IMR-90 (cell line): Measurements from ENCODE around the gene EML1. TPM values are rescaled to one million over a fixed set of nuclear protein-coding genes. Genes with fewer than 3 reads are reported as not detected.

Experiments used
- ATAC-seq: fragments of 200-7000 bp; cut with Tn5 transposase; 2 replicates; pipeline ENCODE4 v1.9.1; 2020; ENCODE audit warnings: low read depth, mild to moderate bottlenecking, moderate library complexity
- BruUV-seq: library from RNA; stranded (reverse); fragments of 400-500 nt; replicated peaks from 2 replicates; lab custom pipeline; 2021; lab: Mats Ljungman, UMichigan
- CTCF ChIA-PET: fragments of 300-600 bp; formaldehyde crosslinking; extraction: SDS; loops from one replicate; lab custom pipeline; 2021; ENCODE audit warnings: antibody characterized with exemption; lab: Yijun Ruan, JAX
- POLR2A ChIA-PET: fragments of 300-600 bp; sonication (Branson Sonifier 250); formaldehyde crosslinking; loops from one replicate; lab custom pipeline; 2022; ENCODE audit warnings: antibody characterized with exemption; ENCODE audit not compliant: unreplicated experiment; lab: Charles Lee
- DNase-seq: peaks from one replicate; pipeline ENCODE4 v3.0.0; 2013
- H2AFZ ChIP-seq: replicated peaks from 2 replicates; pipeline ENCODE3; 2013; ENCODE audit warnings: low read length, mild to moderate bottlenecking; ENCODE audit not compliant: poor library complexity
- H2AK5ac ChIP-seq: 2 replicates; pipeline ENCODE4 v1.6.1; 2013; ENCODE audit warnings: low read depth, low read length, inconsistent platforms
- H2AK9ac ChIP-seq: replicated peaks from 2 replicates; pipeline ENCODE3; 2013; ENCODE audit warnings: mild to moderate bottlenecking, low read depth, low read length, moderate library complexity; ENCODE audit not compliant: poor library complexity
- H2BK120ac ChIP-seq: 2 replicates; pipeline ENCODE4 v1.6.1; 2013; ENCODE audit warnings: low read depth, low read length, inconsistent platforms
- H2BK15ac ChIP-seq: 3 replicates; pipeline ENCODE4 v1.6.1; 2013; ENCODE audit warnings: low read depth, low read length, inconsistent platforms
- H2BK20ac ChIP-seq: 2 replicates; pipeline ENCODE4 v1.6.1; 2013; ENCODE audit warnings: low read depth, mild to moderate bottlenecking, inconsistent platforms, low read length, moderate library complexity
- H2BK5ac ChIP-seq: 2 replicates; pipeline ENCODE4 v1.6.1; 2013; ENCODE audit warnings: mild to moderate bottlenecking, low read depth, low read length, inconsistent platforms; ENCODE audit not compliant: poor library complexity, severe bottlenecking
- H3K14ac ChIP-seq: replicated peaks from 2 replicates; pipeline ENCODE4 v1.6.1; 2013; ENCODE audit warnings: low read depth, low read length, inconsistent platforms
- H3K18ac ChIP-seq: 2 replicates; pipeline ENCODE4 v1.6.1; 2013; ENCODE audit warnings: low read depth, low read length, control low read depth
- H3K23ac ChIP-seq: 2 replicates; pipeline ENCODE4 v1.6.1; 2013; ENCODE audit warnings: low read depth, low read length, inconsistent platforms
- H3K27ac ChIP-seq: 2 replicates; pipeline ENCODE4 v1.5.1; 2013; ENCODE audit warnings: mild to moderate bottlenecking, control low read depth, low read length; ENCODE audit not compliant: insufficient read depth
- H3K27me3 ChIP-seq: 2 replicates; pipeline ENCODE4 v1.6.1; 2013; ENCODE audit warnings: low read length; ENCODE audit not compliant: control insufficient read depth, insufficient read depth
- H3K36me3 ChIP-seq: 2 replicates; pipeline ENCODE4 v1.6.1; 2013; ENCODE audit warnings: low read length, mixed read lengths; ENCODE audit not compliant: control insufficient read depth, insufficient read depth
- H3K4ac ChIP-seq: 2 replicates; pipeline ENCODE4 v1.6.1; 2013; ENCODE audit warnings: low read depth, low read length, inconsistent platforms
- H3K4me1 ChIP-seq: 2 replicates; pipeline ENCODE4 v1.6.1; 2013; ENCODE audit warnings: low read length, mixed read lengths; ENCODE audit not compliant: control insufficient read depth, insufficient read depth
- H3K4me2 ChIP-seq: 2 replicates; pipeline ENCODE4 v1.6.1; 2013; ENCODE audit warnings: low read depth, mild to moderate bottlenecking, control low read depth, low read length, moderate library complexity
- H3K4me3 ChIP-seq: 2 replicates; pipeline ENCODE4 v1.5.1; 2013; ENCODE audit warnings: low read depth, mild to moderate bottlenecking, control low read depth, low read length, moderate library complexity; ENCODE audit not compliant: insufficient read depth
- H3K56ac ChIP-seq: 2 replicates; pipeline ENCODE4 v1.6.1; 2013; ENCODE audit warnings: low read length, inconsistent platforms; ENCODE audit not compliant: insufficient read depth; ENCODE audit errors: extremely low read depth
- H3K79me1 ChIP-seq, 2 experiments: 2 replicates each; pipeline ENCODE4 v1.6.1; 2013; ENCODE audit warnings: low read length in 2 of 2, inconsistent platforms in 1 of 2, low read depth in 1 of 2
- H3K9ac ChIP-seq: 2 replicates; pipeline ENCODE4 v1.6.1; 2013; ENCODE audit warnings: low read depth, low read length, control low read depth
- H3K9me1 ChIP-seq: 2 replicates; pipeline ENCODE4 v1.6.1; 2013; ENCODE audit warnings: low read length, inconsistent platforms; ENCODE audit not compliant: insufficient read depth
- H3K9me3 ChIP-seq: 2 replicates; pipeline ENCODE4 v1.6.1; 2013; ENCODE audit warnings: low read length; ENCODE audit not compliant: control insufficient read depth, insufficient read depth
- H4K20me1 ChIP-seq: 2 replicates; pipeline ENCODE4 v1.6.1; 2013; ENCODE audit warnings: low read length, inconsistent platforms; ENCODE audit not compliant: insufficient read depth
- H4K5ac ChIP-seq: 2 replicates; pipeline ENCODE4 v1.6.1; 2013; ENCODE audit warnings: mild to moderate bottlenecking, low read depth, low read length, control low read depth
- H4K8ac ChIP-seq, 2 experiments: 2 replicates each; pipeline ENCODE4 v1.6.1; 2013; ENCODE audit warnings: low read depth in 2 of 2, low read length in 2 of 2, control low read depth in 1 of 2, inconsistent platforms in 1 of 2
- H4K91ac ChIP-seq: 2 replicates; pipeline ENCODE4 v1.6.1; 2013; ENCODE audit warnings: low read depth, low read length, inconsistent platforms; ENCODE audit not compliant: insufficient read depth
- BHLHE40 ChIP-seq: fragments of 150-350 bp; IDR thresholded peaks from 2 replicates; pipeline ENCODE4 v1.6.1; 2016; ENCODE audit warnings: mild to moderate bottlenecking, low read depth, low read length
- CEBPB ChIP-seq: IDR thresholded peaks from 2 replicates; pipeline ENCODE4 v1.6.1; 2012; ENCODE audit warnings: low read depth, low read length, improper control_type of control experiment
- CHD1 ChIP-seq: IDR thresholded peaks from 2 replicates; pipeline ENCODE4 v1.6.1; 2012; ENCODE audit warnings: low read depth, low read length, improper control_type of control experiment
- CTCF ChIP-seq: conservative IDR thresholded peaks from 2 replicates; pipeline ENCODE4 v1.5.1; 2012; ENCODE audit warnings: mild to moderate bottlenecking, low read depth, low read length, improper control_type of control experiment
- ELK1 ChIP-seq: fragments of 150-350 bp; IDR thresholded peaks from 2 replicates; pipeline ENCODE4 v1.6.1; 2016; ENCODE audit warnings: low read depth, mild to moderate bottlenecking, low read length, moderate library complexity, borderline replicate concordance
- FOS ChIP-seq: fragments of 150-350 bp; IDR thresholded peaks from 2 replicates; pipeline ENCODE4 v1.6.1; 2016; ENCODE audit warnings: low read depth, low read length
- MAFK ChIP-seq: IDR thresholded peaks from 2 replicates; pipeline ENCODE4 v1.6.1; 2012; ENCODE audit warnings: low read depth, low read length, improper control_type of control experiment
- MAZ ChIP-seq: IDR thresholded peaks from 2 replicates; pipeline ENCODE4 v1.6.1; 2012; ENCODE audit warnings: low read depth, mild to moderate bottlenecking, low read length, improper control_type of control experiment, moderate library complexity, borderline replicate concordance
- MXI1 ChIP-seq: IDR thresholded peaks from 2 replicates; pipeline ENCODE4 v1.6.1; 2012; ENCODE audit warnings: low read depth, mild to moderate bottlenecking, low read length, moderate library complexity, borderline replicate concordance
- NFE2L2 ChIP-seq: fragments of 150-350 bp; IDR thresholded peaks from 2 replicates; pipeline ENCODE4 v1.6.1; 2016; ENCODE audit warnings: low read depth, mild to moderate bottlenecking, low read length
- POLR2A ChIP-seq: IDR thresholded peaks from 2 replicates; pipeline ENCODE4 v1.6.1; 2012; ENCODE audit warnings: mild to moderate bottlenecking, low read depth, low read length
- RAD21 ChIP-seq: IDR thresholded peaks from 2 replicates; pipeline ENCODE4 v1.6.1; 2012; ENCODE audit warnings: low read length, improper control_type of control experiment
- RCOR1 ChIP-seq: IDR thresholded peaks from 2 replicates; pipeline ENCODE4 v1.6.1; 2012; ENCODE audit warnings: mild to moderate bottlenecking, low read length, improper control_type of control experiment; ENCODE audit not compliant: insufficient replicate concordance
- RFX5 ChIP-seq: IDR thresholded peaks from 2 replicates; pipeline ENCODE4 v1.8.0; 2012; ENCODE audit warnings: low read depth, mild to moderate bottlenecking, low read length, moderate library complexity
- SMC3 ChIP-seq: fragments of 150-350 bp; IDR thresholded peaks from 2 replicates; pipeline ENCODE4 v1.6.1; 2016; ENCODE audit warnings: low read depth, mild to moderate bottlenecking, antibody characterized with exemption, low read length, moderate library complexity
- USF2 ChIP-seq: fragments of 150-350 bp; IDR thresholded peaks from 2 replicates; pipeline ENCODE4 v1.6.1; 2017; ENCODE audit warnings: mild to moderate bottlenecking, antibody characterized with exemption, low read length, low read depth
- WGBS, 2 experiments: methylation state at CpG; one replicate each; pipeline versions ENCODE4 v1.1.5 to v1.1.7; 2013; ENCODE audit warnings: missing lambda C conversion rate in 2 of 2; ENCODE audit not compliant: insufficient read length in 1 of 2; ENCODE audit errors: extremely low coverage in 2 of 2; 5-methylcytosine and 5-hydroxymethylcytosine counted together
- dilution Hi-C: fragments of 300-500 bp; cut with HindIII; formaldehyde crosslinking; loops from one replicate; pipeline ENCODE4 v1.14.3; 2018; ENCODE audit warnings: low sequenced_read_pairs; ENCODE audit not compliant: unreplicated experiment
- in situ Hi-C: fragments of 300-500 bp; cut with MboI; formaldehyde crosslinking; loops from 3 replicates; pipeline ENCODE4 v1.14.3; 2019; ENCODE audit warnings: low sequenced_read_pairs, inconsistent platforms, mixed read lengths
- intact Hi-C: fragments of 100-400 bp; cut with micrococcal nuclease; formaldehyde crosslinking; loops from 2 replicates; pipeline ENCODE4 v1.10.0; 2022
- polyA plus RNA-seq, 3 experiments: library from polyadenylated mRNA; depleted of rRNA; stranded (reverse); fragments of >200 nt; gene quantifications; 2 replicates each; pipeline ENCODE4 v1.2.3, GENCODE V29; 2012; ENCODE audit warnings: low replicate concordance in 1 of 3
- total RNA-seq: library from RNA; depleted of rRNA; stranded (reverse); fragments of >200 nt; gene quantifications from 2 replicates; pipeline ENCODE4 v1.2.3, GENCODE V29; 2012

EML1 gene
- total and polyA plus RNA-seq, 2 of the 4 experiments (the other 2 are of a cell fraction): 14.0 to 42.3 TPM

GRCh38 chr14:99986396-99986795 lies 193.2 kb downstream of the EML1 start:
- no peak overlapping the region for H2AFZ ChIP-seq
- H3K79me1 ChIP-seq: peaks cover 7 to 11% of the 10 kb centered on the region in 2 experiments; a peak in 3 of 4 replicates
- in situ Hi-C loops: loop anchor here (10.0 kb wide), 1 partner anchor 208 kb away; no protein-coding TSS in a partner anchor
- ATAC-seq (peak; percentile 59), DNase-seq (peak; percentile 80)
- no peaks in the 10 kb centered on the region for H4K20me1 ChIP-seq
- POLR2A ChIA-PET: interaction anchor here (0.6 kb wide), 1 partner anchor 60 kb away, joined by 8 read pairs; no protein-coding TSS in a partner anchor
- H3K9me1 ChIP-seq: no peaks in the 10 kb centered on the region
- no peak overlapping the region for H3K9ac ChIP-seq
- H3K27ac ChIP-seq: no peak overlapping the region
- H3K36me3 ChIP-seq: no peaks in the 10 kb centered on the region
- H2BK20ac ChIP-seq: no peak overlapping the region
- WGBS, 2 experiments: no CpG with 5 or more reads among the region's 2 CpGs
- peaks cover 7% of the 10 kb centered on the region for H3K4me1 ChIP-seq
- H3K9me3 ChIP-seq: no peaks in the 10 kb centered on the region
- no peak overlapping the region for H2BK120ac ChIP-seq
- dilution Hi-C loops: no loop called here
- no peak overlapping the region for H3K23ac ChIP-seq
- no peak overlapping the region for H3K4me2 ChIP-seq
- no peak overlapping the region for H2AK9ac ChIP-seq
- no peak overlapping the region for H4K91ac ChIP-seq
- no peak overlapping the region for H3K4ac ChIP-seq
- H3K18ac ChIP-seq: no peak overlapping the region
- TF ChIP-seq ELK1 (no peak), NFE2L2 (no peak), MAZ (no peak), SMC3 (no peak), USF2 (no peak), MXI1 (no peak), MAFK (no peak), RAD21 (no peak), POLR2A (no peak), RCOR1 (no peak), CTCF (no peak), FOS (no peak), RFX5 (no peak), CHD1 (no peak), BHLHE40 (no peak), CEBPB (no peak)
- no peak overlapping the region for H3K4me3 ChIP-seq
- BruUV-seq: no TSS peak
- no peak overlapping the region for H3K56ac ChIP-seq
- H3K14ac ChIP-seq: no peak overlapping the region
- H4K8ac ChIP-seq: no peak overlapping the region
- H3K27me3 ChIP-seq: no peaks in the 10 kb centered on the region
- peak overlapping the region; percentile 42 for H2BK5ac ChIP-seq
- intact Hi-C loops: no loop called here
- CTCF ChIA-PET: interaction anchor here (0.6 kb wide), 1 partner anchor 311 kb away, joined by 5 read pairs; no protein-coding TSS in a partner anchor
- no peak overlapping the region for H4K5ac ChIP-seq
- no peak overlapping the region for H2AK5ac ChIP-seq
- no peak overlapping the region for H2BK15ac ChIP-seq
